SK-N-SH treated with all-trans-retinoic acid at 6 μM for 48 hours (cell line): ENCODE data around the gene KIAA0513.
A peak's percentile ranks its signal among the peaks of the same experiment; 100 is the strongest.

ENCODE experiments used
- ATAC-seq: fragments of 200-7000 bp; cut with Tn5 transposase; 3 replicates; pipeline ENCODE4 v1.9.1; 2020; ENCODE audit warnings: mild to moderate bottlenecking, moderate library complexity
- ARNTL ChIP-seq: fragments of 450-650 bp; formaldehyde crosslinking; IDR thresholded peaks from 2 replicates; pipeline ENCODE4 v1.5.0; 2020; ENCODE audit warnings: low read depth, mild to moderate bottlenecking, moderate library complexity, borderline replicate concordance
- BACH2 ChIP-seq: fragments of 250-450 bp; sonication (Bioruptor Pico); IDR thresholded peaks from 2 replicates; pipeline ENCODE4 v1.9.0; 2021; ENCODE audit warnings: mild to moderate bottlenecking, borderline replicate concordance
- CSDC2 ChIP-seq: fragments of 250-450 bp; sonication (Bioruptor Pico); IDR thresholded peaks from 2 replicates; pipeline ENCODE4 v1.5.0; 2020; ENCODE audit warnings: mild to moderate bottlenecking, moderate library complexity
- ESRRG ChIP-seq: fragments of 250-450 bp; sonication (Bioruptor Pico); IDR thresholded peaks from 2 replicates; pipeline ENCODE4 v1.6.1; 2021; ENCODE audit warnings: mild to moderate bottlenecking
- GLIS3 ChIP-seq: fragments of 250-450 bp; sonication (Bioruptor Pico); IDR thresholded peaks from 2 replicates; pipeline ENCODE4 v1.5.0; 2020; ENCODE audit warnings: mild to moderate bottlenecking, moderate library complexity
- ISL1 ChIP-seq: fragments of 250-450 bp; sonication (Bioruptor Pico); IDR thresholded peaks from 2 replicates; pipeline ENCODE4 v2.1.2; 2022; ENCODE audit warnings: mild to moderate bottlenecking, moderate library complexity
- OSR1 ChIP-seq: fragments of 250-450 bp; sonication (Bioruptor Pico); IDR thresholded peaks from 2 replicates; pipeline ENCODE4 v1.8.0; 2022; ENCODE audit warnings: moderate library complexity, mild to moderate bottlenecking, inconsistent platforms
- PATZ1 ChIP-seq: fragments of 250-450 bp; sonication (Bioruptor Pico); IDR thresholded peaks from 2 replicates; pipeline ENCODE4 v1.8.0; 2020; ENCODE audit warnings: mild to moderate bottlenecking, moderate library complexity, borderline replicate concordance
- POU6F1 ChIP-seq: fragments of 250-450 bp; sonication (Bioruptor Pico); IDR thresholded peaks from 2 replicates; pipeline ENCODE4 v1.8.0; 2021; ENCODE audit warnings: low read depth, mild to moderate bottlenecking, moderate library complexity, borderline replicate concordance
- PPARA ChIP-seq: fragments of 250-450 bp; sonication (Bioruptor Pico); IDR thresholded peaks from 2 replicates; pipeline ENCODE4 v1.5.0; 2020; ENCODE audit warnings: mild to moderate bottlenecking, borderline replicate concordance
- RARB ChIP-seq: fragments of 250-450 bp; sonication (Bioruptor Pico); IDR thresholded peaks from 2 replicates; pipeline ENCODE4 v1.8.0; 2021; ENCODE audit warnings: mild to moderate bottlenecking, moderate library complexity
- SNAI2 ChIP-seq: fragments of 250-450 bp; sonication (Bioruptor Pico); IDR thresholded peaks from 2 replicates; pipeline ENCODE4 v1.5.0; 2020; ENCODE audit warnings: mild to moderate bottlenecking, moderate library complexity
- TCF4 ChIP-seq: fragments of 250-450 bp; sonication (Bioruptor Pico); IDR thresholded peaks from 2 replicates; pipeline ENCODE4 v1.8.0; 2021; ENCODE audit warnings: mild to moderate bottlenecking, moderate library complexity, borderline replicate concordance
- TOX ChIP-seq: fragments of 250-450 bp; sonication (Bioruptor Pico); IDR thresholded peaks from 2 replicates; pipeline ENCODE4 v1.8.0; 2021; ENCODE audit warnings: mild to moderate bottlenecking, moderate library complexity, borderline replicate concordance
- ZC3H10 ChIP-seq: fragments of 250-450 bp; sonication (Bioruptor Pico); IDR thresholded peaks from 2 replicates; pipeline ENCODE4 v1.5.1; 2021; ENCODE audit warnings: mild to moderate bottlenecking, moderate library complexity
- ZFP3 ChIP-seq: fragments of 250-450 bp; sonication (Bioruptor Pico); IDR thresholded peaks from 2 replicates; pipeline ENCODE4 v1.5.0; 2020; ENCODE audit warnings: mild to moderate bottlenecking, moderate library complexity
- ZNF565 ChIP-seq: fragments of 450-650 bp; formaldehyde crosslinking; conservative IDR thresholded peaks from 2 replicates; pipeline ENCODE4 v1.5.0; 2020; ENCODE audit warnings: low read depth, mild to moderate bottlenecking, moderate library complexity
- ZNF70 ChIP-seq: fragments of 450-650 bp; formaldehyde crosslinking; IDR thresholded peaks from 2 replicates; pipeline ENCODE4 v1.5.0; 2020; ENCODE audit warnings: mild to moderate bottlenecking, moderate library complexity
- ZNF8 ChIP-seq: fragments of 450-650 bp; formaldehyde crosslinking; IDR thresholded peaks from 2 replicates; pipeline ENCODE4 v1.5.0; 2020; ENCODE audit warnings: mild to moderate bottlenecking, moderate library complexity
- TF ChIP-seq, protein P1 (sequence below): fragments of 250-450 bp; sonication (Bioruptor Pico); IDR thresholded peaks from 2 replicates; pipeline ENCODE4 v1.5.0; 2020; ENCODE audit warnings: mild to moderate bottlenecking, moderate library complexity
- TF ChIP-seq, protein P2 (sequence below): fragments of 250-450 bp; sonication (Bioruptor Pico); IDR thresholded peaks from 2 replicates; pipeline ENCODE4 v1.5.1; 2021; ENCODE audit warnings: mild to moderate bottlenecking, moderate library complexity

Gene KIAA0513

GRCh38 chr16:85128079-85128837, 100.7 kb downstream of the KIAA0513 start (continued):
- TF ChIP-seq PATZ1 (no peak), ZFP3 (CRISPR knock-in tag) (no peak), ISL1 (CRISPR knock-in tag) (no peak), BACH2 (CRISPR knock-in tag) (no peak)
- TF ChIP-seq, protein P1, sequence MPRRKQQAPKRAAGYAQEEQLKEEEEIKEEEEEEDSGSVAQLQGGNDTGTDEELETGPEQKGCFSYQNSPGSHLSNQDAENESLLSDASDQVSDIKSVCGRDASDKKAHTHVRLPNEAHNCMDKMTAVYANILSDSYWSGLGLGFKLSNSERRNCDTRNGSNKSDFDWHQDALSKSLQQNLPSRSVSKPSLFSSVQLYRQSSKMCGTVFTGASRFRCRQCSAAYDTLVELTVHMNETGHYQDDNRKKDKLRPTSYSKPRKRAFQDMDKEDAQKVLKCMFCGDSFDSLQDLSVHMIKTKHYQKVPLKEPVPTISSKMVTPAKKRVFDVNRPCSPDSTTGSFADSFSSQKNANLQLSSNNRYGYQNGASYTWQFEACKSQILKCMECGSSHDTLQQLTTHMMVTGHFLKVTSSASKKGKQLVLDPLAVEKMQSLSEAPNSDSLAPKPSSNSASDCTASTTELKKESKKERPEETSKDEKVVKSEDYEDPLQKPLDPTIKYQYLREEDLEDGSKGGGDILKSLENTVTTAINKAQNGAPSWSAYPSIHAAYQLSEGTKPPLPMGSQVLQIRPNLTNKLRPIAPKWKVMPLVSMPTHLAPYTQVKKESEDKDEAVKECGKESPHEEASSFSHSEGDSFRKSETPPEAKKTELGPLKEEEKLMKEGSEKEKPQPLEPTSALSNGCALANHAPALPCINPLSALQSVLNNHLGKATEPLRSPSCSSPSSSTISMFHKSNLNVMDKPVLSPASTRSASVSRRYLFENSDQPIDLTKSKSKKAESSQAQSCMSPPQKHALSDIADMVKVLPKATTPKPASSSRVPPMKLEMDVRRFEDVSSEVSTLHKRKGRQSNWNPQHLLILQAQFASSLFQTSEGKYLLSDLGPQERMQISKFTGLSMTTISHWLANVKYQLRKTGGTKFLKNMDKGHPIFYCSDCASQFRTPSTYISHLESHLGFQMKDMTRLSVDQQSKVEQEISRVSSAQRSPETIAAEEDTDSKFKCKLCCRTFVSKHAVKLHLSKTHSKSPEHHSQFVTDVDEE, result no peak
- TF ChIP-seq, protein P2, sequence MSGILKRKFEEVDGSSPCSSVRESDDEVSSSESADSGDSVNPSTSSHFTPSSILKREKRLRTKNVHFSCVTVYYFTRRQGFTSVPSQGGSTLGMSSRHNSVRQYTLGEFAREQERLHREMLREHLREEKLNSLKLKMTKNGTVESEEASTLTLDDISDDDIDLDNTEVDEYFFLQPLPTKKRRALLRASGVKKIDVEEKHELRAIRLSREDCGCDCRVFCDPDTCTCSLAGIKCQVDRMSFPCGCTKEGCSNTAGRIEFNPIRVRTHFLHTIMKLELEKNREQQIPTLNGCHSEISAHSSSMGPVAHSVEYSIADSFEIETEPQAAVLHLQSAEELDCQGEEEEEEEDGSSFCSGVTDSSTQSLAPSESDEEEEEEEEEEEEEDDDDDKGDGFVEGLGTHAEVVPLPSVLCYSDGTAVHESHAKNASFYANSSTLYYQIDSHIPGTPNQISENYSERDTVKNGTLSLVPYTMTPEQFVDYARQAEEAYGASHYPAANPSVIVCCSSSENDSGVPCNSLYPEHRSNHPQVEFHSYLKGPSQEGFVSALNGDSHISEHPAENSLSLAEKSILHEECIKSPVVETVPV (CRISPR knock-in tag), result no peak

DNA sequence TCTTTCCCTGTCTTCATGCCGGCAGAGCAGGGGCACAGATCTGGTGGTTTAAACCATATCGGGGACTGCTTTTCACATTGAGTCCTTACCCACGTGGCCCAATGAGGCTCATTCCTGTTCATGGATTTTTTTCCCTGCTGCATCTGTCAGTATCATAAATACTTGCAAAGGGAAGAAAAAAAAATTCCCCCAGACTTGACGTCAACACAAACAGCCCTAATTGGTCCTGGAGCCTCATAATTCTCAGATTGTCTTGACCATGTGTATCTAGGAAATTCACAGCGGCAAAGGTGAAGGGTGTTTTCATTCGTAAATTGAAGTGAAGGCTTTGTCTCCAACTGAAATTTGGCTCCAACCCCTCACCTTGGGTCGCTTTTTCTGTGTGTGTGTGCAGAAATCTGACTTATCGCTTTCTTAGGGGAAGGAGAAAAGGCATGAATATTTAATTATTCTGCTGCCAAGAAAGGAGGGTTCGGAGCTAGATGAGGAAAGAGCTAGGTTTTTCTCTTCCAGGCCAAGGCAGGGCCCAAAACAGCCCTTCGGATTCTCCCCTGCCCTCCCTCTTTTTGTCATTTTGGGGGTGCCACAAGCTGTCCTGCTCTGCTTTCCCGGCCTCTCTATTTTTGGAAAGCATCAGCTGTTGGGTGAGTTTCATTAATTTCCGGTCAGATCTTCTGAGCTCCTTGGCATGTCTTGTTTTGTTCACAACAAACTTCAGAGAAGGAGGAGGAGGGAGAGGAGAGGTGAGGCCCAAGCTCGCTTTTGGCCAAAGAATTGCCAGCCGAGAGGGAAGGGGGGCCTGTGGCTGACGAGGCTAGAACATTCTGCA, 102.5 kb downstream of the KIAA0513 start:
- TF ChIP-seq ZC3H10 (CRISPR knock-in tag) (no peak), PPARA (CRISPR knock-in tag) (no peak), CSDC2 (no peak), GLIS3 (no peak), ZFP3 (CRISPR knock-in tag) (no peak), TCF4 (no peak), TOX (CRISPR knock-in tag) (no peak), ARNTL (CRISPR knock-in tag) (no peak), SNAI2 (CRISPR knock-in tag) (no peak), OSR1 (CRISPR knock-in tag) (no peak), POU6F1 (no peak), ZNF8 (CRISPR knock-in tag) (no peak), RARB (no peak), ZNF70 (CRISPR knock-in tag) (no peak), ESRRG (CRISPR knock-in tag) (no peak), PATZ1 (no peak), ZNF565 (CRISPR knock-in tag) (no peak)
- TF ChIP-seq, protein P1, result no peak
- TF ChIP-seq, protein P2 (CRISPR knock-in tag), result no peak
- TF ChIP-seq, all 23 proteins: peak for 0

More for the DNA sequence above, 102.5 kb downstream of the KIAA0513 start:
- ATAC-seq, result peak; percentile 24; the same call in 2 of the 3 replicates
